ENCODE data around the gene HDGFL2. TPM values are rescaled to one million over a fixed set of nuclear protein-coding genes. Genes with fewer than 3 reads are reported as not detected.

Gene HDGFL2
- total RNA-seq, 1 experiment from 2014 or later = 108 TPM

GRCh38 chr19:4434391-4434790 is 37.7 kb upstream of the HDGFL2 start:
- Histone ChIP-seq H3K18ac (ENCODE audit: insufficient read length, low read depth, low read length) (no peak overlapping the region), H4K5ac (ENCODE audit: insufficient read length, low read depth, low read length) (no peak overlapping the region), H3K79me2 (ENCODE audit: insufficient read depth, low read length) (peaks cover 3% of the 10 kb centered on the region; the same call in 1 of the 2 replicates), H2BK120ac (ENCODE audit: low read depth, low read length, poor library complexity, severe bottlenecking) (no peak overlapping the region), H4K8ac (replicated peaks; ENCODE audit: insufficient read length, low read depth, low read length) (no peak overlapping the region), H2BK15ac (ENCODE audit: low read depth, low read length) (no peak overlapping the region), H3K23ac (ENCODE audit: insufficient read length, low read depth, low read length) (no peak overlapping the region), H3K56ac (ENCODE audit: insufficient read length, low read depth, low read length) (no peak overlapping the region), H2AK5ac (ENCODE audit: insufficient read length, low read length) (no peak overlapping the region), H2BK12ac (ENCODE audit: insufficient read length, low read depth, low read length) (no peak overlapping the region), H3K27me3 (ENCODE audit: insufficient read depth, low read length) (no peaks in the 10 kb centered on the region), H4K20me1 (ENCODE audit: control insufficient read depth, insufficient read depth, insufficient read length) (no peaks in the 10 kb centered on the region), H2BK20ac (ENCODE audit: low read depth, low read length, poor library complexity, severe bottlenecking) (no peak overlapping the region), H3K4ac (ENCODE audit: low read depth, low read length) (no peak overlapping the region), H3K23me2 (ENCODE audit: insufficient read length, low read depth, low read length, poor library complexity, severe bottlenecking) (no peaks in the 10 kb centered on the region), H3K9me3 (ENCODE audit: control insufficient read depth, low read depth, low read length) (no peaks in the 10 kb centered on the region), H3K9ac (ENCODE audit: extremely low read depth, insufficient read length, low read length) (no peak overlapping the region), H3K14ac (ENCODE audit: insufficient read depth, low read length) (no peak overlapping the region), H2BK5ac (ENCODE audit: insufficient read length, low read length) (no peak overlapping the region), H3K4me2 (ENCODE audit: insufficient read depth, insufficient read length, low read length) (no peak overlapping the region), H2AFZ (ENCODE audit: low read length) (no peak overlapping the region), H3K79me1 (ENCODE audit: insufficient read depth, low read depth, low read length, poor library complexity, severe bottlenecking) (peaks cover 7% of the 10 kb centered on the region), H3K4me1 (ENCODE audit: insufficient read depth, low read length) (no peaks in the 10 kb centered on the region), H3T11ph (ENCODE audit: low read length) (no peak overlapping the region), H3K27ac (ENCODE audit: insufficient read length, low read depth, low read length) (no peak overlapping the region), H4K91ac (ENCODE audit: insufficient read length, low read depth, low read length) (no peak overlapping the region)
- no CpG with 5 or more reads among the region's 9 CpGs for WGBS (ENCODE audit: extremely low coverage, insufficient read length, low lambda C conversion rate)
- Mint-ChIP-seq H3K27ac (peak overlapping the region in 1 of 3 experiments; percentile 44; a peak in 1 of 7 replicates), H3K4me3 (no peak overlapping the region), H3K36me3 (ENCODE audit: insufficient read depth in 1 of 3, low read depth in 3 of 3) (peaks cover 77 to 99% (median 96%) of the 10 kb centered on the region in 3 experiments), H3K27me3 (ENCODE audit: low read depth) (no peaks in the 10 kb centered on the region), H3K9me3 (no peaks in the 10 kb centered on the region), H3K4me1 (peaks cover 0 to 4% of the 10 kb centered on the region in 2 experiments; a peak in 2 of 4 replicates)
- DNase-seq = no peak
- TF ChIP-seq, protein P1, sequence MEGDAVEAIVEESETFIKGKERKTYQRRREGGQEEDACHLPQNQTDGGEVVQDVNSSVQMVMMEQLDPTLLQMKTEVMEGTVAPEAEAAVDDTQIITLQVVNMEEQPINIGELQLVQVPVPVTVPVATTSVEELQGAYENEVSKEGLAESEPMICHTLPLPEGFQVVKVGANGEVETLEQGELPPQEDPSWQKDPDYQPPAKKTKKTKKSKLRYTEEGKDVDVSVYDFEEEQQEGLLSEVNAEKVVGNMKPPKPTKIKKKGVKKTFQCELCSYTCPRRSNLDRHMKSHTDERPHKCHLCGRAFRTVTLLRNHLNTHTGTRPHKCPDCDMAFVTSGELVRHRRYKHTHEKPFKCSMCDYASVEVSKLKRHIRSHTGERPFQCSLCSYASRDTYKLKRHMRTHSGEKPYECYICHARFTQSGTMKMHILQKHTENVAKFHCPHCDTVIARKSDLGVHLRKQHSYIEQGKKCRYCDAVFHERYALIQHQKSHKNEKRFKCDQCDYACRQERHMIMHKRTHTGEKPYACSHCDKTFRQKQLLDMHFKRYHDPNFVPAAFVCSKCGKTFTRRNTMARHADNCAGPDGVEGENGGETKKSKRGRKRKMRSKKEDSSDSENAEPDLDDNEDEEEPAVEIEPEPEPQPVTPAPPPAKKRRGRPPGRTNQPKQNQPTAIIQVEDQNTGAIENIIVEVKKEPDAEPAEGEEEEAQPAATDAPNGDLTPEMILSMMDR (conservative IDR thresholded peaks at IDR 0.05) = no peak

Data from H9 (cell line).